Activated naive CD4-positive, alpha-beta T cell treated with anti-CD3 and anti-CD28 coated beads for 36 hours (primary cell): ENCODE data around the gene GRIK3. TPM values are rescaled to one million over a fixed set of nuclear protein-coding genes. Genes with fewer than 3 reads are reported as not detected.

Source experiments
- CTCF ChIA-PET: fragments of 350-600 bp; sonication (Branson Sonifier 250); formaldehyde crosslinking; loops from one replicate; lab custom pipeline; 2021; ENCODE audit warnings: antibody characterized with exemption; lab: Charles Lee
- DNase-seq: peaks from one replicate; pipeline ENCODE4 v3.0.0-alpha.2; 2020
- H3K27ac Mint-ChIP-seq: one replicate; pipeline ENCODE4 v1.8.0; 2021; ENCODE audit warnings: mild to moderate bottlenecking, mixed read lengths
- H3K27me3 Mint-ChIP-seq: one replicate; pipeline ENCODE4 v1.8.0; 2021; ENCODE audit warnings: low read depth, mixed read lengths
- H3K36me3 Mint-ChIP-seq: one replicate; pipeline ENCODE4 v1.8.0; 2021; ENCODE audit warnings: low read depth, mixed read lengths
- H3K4me1 Mint-ChIP-seq: one replicate; pipeline ENCODE4 v1.8.0; 2021; ENCODE audit warnings: low read depth, mixed read lengths
- H3K4me3 Mint-ChIP-seq: one replicate; pipeline ENCODE4 v1.8.0; 2021; ENCODE audit warnings: mild to moderate bottlenecking, moderate library complexity, mixed read lengths
- H3K9me3 Mint-ChIP-seq: one replicate; pipeline ENCODE4 v1.8.0; 2021; ENCODE audit warnings: mixed read lengths
- intact Hi-C: fragments of 100-400 bp; cut with micrococcal nuclease; formaldehyde crosslinking; loops from one replicate; pipeline ENCODE4 v1.15.1; 2023
- total RNA-seq, 2 experiments: library from RNA; stranded (reverse); gene quantifications; one replicate each; pipeline ENCODE4 v1.2.3, GENCODE V29; 2021

Gene GRIK3
- total RNA-seq, 2 experiments from 2014 or later = not detected

DNA sequence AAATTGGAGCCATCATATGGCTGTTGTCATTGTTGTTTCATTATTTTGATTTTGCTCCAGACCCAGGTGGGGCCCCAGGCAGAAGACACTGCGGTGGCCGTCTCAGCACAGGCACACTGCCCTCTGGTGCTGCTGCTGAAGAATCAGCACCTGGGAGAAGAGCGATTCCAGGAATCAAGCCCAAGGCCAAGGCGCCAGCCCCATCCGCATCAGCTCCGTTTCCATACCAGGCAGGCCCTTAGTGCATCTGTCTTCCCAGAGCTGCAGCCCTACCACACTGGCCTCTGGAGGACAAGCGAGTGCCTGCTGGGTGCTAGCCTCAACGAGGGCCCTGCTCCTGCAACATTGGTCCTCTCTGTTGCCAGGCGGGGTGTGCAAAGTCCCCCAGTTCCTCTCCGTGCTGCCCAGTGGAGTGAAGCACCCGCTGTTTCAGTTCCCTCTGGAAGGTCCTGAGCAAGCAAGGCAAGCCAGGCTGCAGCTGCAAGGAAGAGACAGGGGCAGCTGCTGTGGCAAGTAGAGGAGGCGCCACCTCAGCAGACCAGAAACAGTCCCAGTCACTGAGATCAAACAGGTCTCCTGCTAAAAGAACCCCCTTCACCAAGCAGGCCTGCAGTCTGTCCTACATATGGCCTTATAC, 5.2 kb downstream of the GRIK3 start:
- Mint-ChIP-seq H3K9me3 (no peaks in the 10 kb centered on the region), H3K36me3 (no peaks in the 10 kb centered on the region), H3K4me3 (no peak overlapping the region), H3K27ac (no peak overlapping the region), H3K4me1 (no peaks in the 10 kb centered on the region), H3K27me3 (peaks cover 34% of the 10 kb centered on the region)
- intact Hi-C loops = no loop called here
- CTCF ChIA-PET = no interaction called here
- no peak for DNase-seq

DNA sequence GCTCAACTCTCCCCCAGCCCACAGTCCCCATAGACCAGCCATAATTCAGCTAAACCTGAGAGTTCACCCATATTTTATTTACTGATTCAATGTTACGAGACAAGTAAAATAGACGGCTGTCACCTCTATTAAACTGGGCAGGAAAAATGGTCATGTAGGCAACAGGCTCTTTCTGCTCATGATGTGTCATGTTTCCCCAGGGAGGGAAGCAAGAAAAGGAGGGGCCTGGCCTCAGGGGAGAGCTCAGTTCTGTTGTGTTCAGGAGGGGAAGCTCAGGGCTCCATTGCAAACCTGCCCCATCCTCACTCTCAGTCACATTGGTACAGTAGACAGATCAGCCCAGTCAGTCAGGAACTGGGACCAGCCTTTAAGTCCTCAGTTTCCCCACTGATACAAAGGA, 12.8 kb downstream of the GRIK3 start:
- intact Hi-C loops = no loop called here
- H3K4me3 Mint-ChIP-seq = no peak overlapping the region
- H3K27me3 Mint-ChIP-seq = peaks cover 16% of the 10 kb centered on the region

GRCh38 chr1:37020653-37021277, 13.6 kb downstream of the GRIK3 start:
- CTCF ChIA-PET = no interaction called here
- no peaks in the 10 kb centered on the region for H3K9me3 Mint-ChIP-seq

More for the DNA sequence above, 12.8 kb downstream of the GRIK3 start:
- Mint-ChIP-seq H3K9me3 (no peaks in the 10 kb centered on the region), H3K27ac (no peak overlapping the region), H3K36me3 (no peaks in the 10 kb centered on the region), H3K4me1 (no peaks in the 10 kb centered on the region)
- CTCF ChIA-PET = no interaction called here
- no peak for DNase-seq

DNA sequence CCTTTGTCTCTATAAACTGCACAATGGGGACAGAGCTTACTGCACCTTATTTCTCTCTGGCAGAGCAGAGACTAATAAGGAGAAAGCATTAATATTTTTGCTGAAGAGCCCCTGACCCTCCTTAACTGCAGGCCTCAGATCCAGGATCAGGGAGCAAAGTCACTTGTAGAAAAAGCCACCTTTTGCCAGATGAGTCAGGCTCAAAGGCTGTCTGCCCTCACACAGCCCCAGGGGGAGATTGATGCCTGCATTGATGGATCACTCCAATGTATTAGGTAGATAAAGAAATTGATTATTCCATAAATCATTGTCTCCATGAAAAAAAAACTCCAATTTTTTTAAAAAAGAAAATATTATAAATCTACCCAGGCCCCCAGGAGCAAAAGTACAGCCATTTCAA, 15.8 kb downstream of the GRIK3 start:
- DNase-seq = no peak
- CTCF ChIA-PET = interaction anchor here (0.7 kb wide), 2 partner anchors 98 to 267 kb away, joined by 3 to 4 read pairs; no protein-coding TSS in a partner anchor
- intact Hi-C loops = no loop called here
- Mint-ChIP-seq H3K36me3 (no peaks in the 10 kb centered on the region), H3K4me1 (no peaks in the 10 kb centered on the region), H3K27ac (no peak overlapping the region), H3K27me3 (peaks cover 16% of the 10 kb centered on the region), H3K4me3 (no peak overlapping the region), H3K9me3 (no peaks in the 10 kb centered on the region)

More at GRCh38 chr1:37020653-37021277, 13.6 kb downstream of the GRIK3 start:
- peaks cover 16% of the 10 kb centered on the region for H3K27me3 Mint-ChIP-seq
- intact Hi-C loops = no loop called here
- peak; percentile 53 for DNase-seq
- no peaks in the 10 kb centered on the region for H3K4me1 Mint-ChIP-seq
- no peaks in the 10 kb centered on the region for H3K36me3 Mint-ChIP-seq
- no peak overlapping the region for H3K4me3 Mint-ChIP-seq
- no peak overlapping the region for H3K27ac Mint-ChIP-seq

- Mint-ChIP-seq H3K36me3 (no peaks in the 10 kb centered on the region), H3K9me3 (no peaks in the 10 kb centered on the region), H3K4me1 (no peaks in the 10 kb centered on the region), H3K27ac (no peak overlapping the region), H3K27me3 (peaks cover 16% of the 10 kb centered on the region), H3K4me3 (no peak overlapping the region)
- intact Hi-C loops = no loop called here
- DNase-seq = no peak
- CTCF ChIA-PET = no interaction called here
Observed at GRCh38 chr1:37017720-37018119, 16.6 kb downstream of the GRIK3 start.

GRCh38 chr1:37016121-37016520, 18.2 kb downstream of the GRIK3 start:
- no peaks in the 10 kb centered on the region for H3K36me3 Mint-ChIP-seq
- H3K9me3 Mint-ChIP-seq = no peaks in the 10 kb centered on the region
- CTCF ChIA-PET = no interaction called here
- DNase-seq = no peak
- H3K4me1 Mint-ChIP-seq = no peaks in the 10 kb centered on the region
- no peak overlapping the region for H3K4me3 Mint-ChIP-seq
- no peak overlapping the region for H3K27ac Mint-ChIP-seq
- peaks cover 16% of the 10 kb centered on the region for H3K27me3 Mint-ChIP-seq
- intact Hi-C loops = no loop called here

- Mint-ChIP-seq H3K27me3 (peaks cover 17% of the 10 kb centered on the region), H3K9me3 (no peaks in the 10 kb centered on the region), H3K27ac (no peak overlapping the region), H3K36me3 (no peaks in the 10 kb centered on the region), H3K4me3 (no peak overlapping the region), H3K4me1 (no peaks in the 10 kb centered on the region)
- CTCF ChIA-PET = no interaction called here
- intact Hi-C loops = no loop called here
- DNase-seq = no peak
Observed at GRCh38 chr1:37015713-37016112, 18.6 kb downstream of the GRIK3 start.

DNA sequence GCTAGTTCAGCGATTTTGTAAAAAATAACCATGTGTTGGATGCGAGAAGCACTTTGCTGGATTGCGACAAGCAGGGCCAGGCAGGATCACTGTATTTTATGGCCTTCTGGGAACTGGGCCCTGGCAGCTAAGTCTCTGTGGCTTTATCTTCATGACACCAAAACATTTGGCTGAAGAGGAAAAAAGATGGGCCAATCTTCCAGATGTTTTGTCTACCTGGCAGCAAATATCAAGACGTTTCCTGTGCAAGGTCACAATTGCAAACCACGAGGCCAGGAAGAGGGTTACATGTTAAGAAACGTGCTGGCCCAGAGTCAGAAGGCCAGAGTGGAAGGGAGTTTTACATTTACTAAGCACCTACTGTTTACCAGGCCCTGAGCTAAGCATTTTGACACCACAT, 22.1 kb downstream of the GRIK3 start:
- no peaks in the 10 kb centered on the region for H3K9me3 Mint-ChIP-seq
- CTCF ChIA-PET = no interaction called here
- H3K27ac Mint-ChIP-seq = no peak overlapping the region
- intact Hi-C loops = no loop called here
- H3K4me1 Mint-ChIP-seq = no peaks in the 10 kb centered on the region
- no peak for DNase-seq
- H3K4me3 Mint-ChIP-seq = no peak overlapping the region
- no peaks in the 10 kb centered on the region for H3K36me3 Mint-ChIP-seq
- H3K27me3 Mint-ChIP-seq = peaks cover 5% of the 10 kb centered on the region

GRCh38 chr1:37010011-37010410, 24.3 kb downstream of the GRIK3 start:
- no peak for DNase-seq
- H3K27ac Mint-ChIP-seq = no peak overlapping the region
- H3K4me3 Mint-ChIP-seq = no peak overlapping the region
- H3K27me3 Mint-ChIP-seq = peaks cover 3% of the 10 kb centered on the region
- no peaks in the 10 kb centered on the region for H3K36me3 Mint-ChIP-seq
- no peaks in the 10 kb centered on the region for H3K4me1 Mint-ChIP-seq
- CTCF ChIA-PET = no interaction called here
- no peaks in the 10 kb centered on the region for H3K9me3 Mint-ChIP-seq
- intact Hi-C loops = no loop called here

DNA sequence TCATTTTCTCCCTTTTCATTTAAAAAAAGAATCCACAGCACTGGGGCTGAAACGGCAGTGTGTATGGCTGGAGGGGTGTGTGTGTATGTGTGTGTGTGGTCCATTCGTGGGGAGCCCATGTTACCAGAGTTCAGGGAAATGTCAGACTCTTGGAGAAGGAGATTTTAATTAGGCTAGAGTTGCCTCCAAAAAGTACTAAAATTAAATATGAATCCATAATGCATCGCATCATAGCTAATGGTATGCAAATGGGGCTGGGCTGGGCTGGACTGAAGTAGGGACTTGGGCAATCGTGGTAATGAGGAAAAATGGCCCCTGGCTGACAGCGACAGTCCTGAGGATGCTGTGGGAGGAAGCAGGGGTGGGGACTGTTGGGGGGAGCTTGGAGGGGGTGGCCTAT, 24.8 kb downstream of the GRIK3 start:
- CTCF ChIA-PET = no interaction called here
- Mint-ChIP-seq H3K9me3 (no peaks in the 10 kb centered on the region), H3K4me1 (no peaks in the 10 kb centered on the region), H3K4me3 (no peak overlapping the region), H3K27ac (no peak overlapping the region), H3K36me3 (no peaks in the 10 kb centered on the region), H3K27me3 (peaks cover 3% of the 10 kb centered on the region)
- intact Hi-C loops = no loop called here
- no peak for DNase-seq

- Mint-ChIP-seq H3K36me3 (no peaks in the 10 kb centered on the region), H3K4me1 (no peaks in the 10 kb centered on the region), H3K4me3 (no peak overlapping the region), H3K27ac (no peak overlapping the region), H3K9me3 (no peaks in the 10 kb centered on the region), H3K27me3 (peaks cover 3% of the 10 kb centered on the region)
- no peak for DNase-seq
- CTCF ChIA-PET = no interaction called here
- intact Hi-C loops = no loop called here
Observed at GRCh38 chr1:37006132-37006868, 28.0 kb downstream of the GRIK3 start.

- Mint-ChIP-seq H3K27me3 (no peaks in the 10 kb centered on the region), H3K4me3 (no peak overlapping the region), H3K36me3 (no peaks in the 10 kb centered on the region), H3K27ac (no peak overlapping the region), H3K9me3 (no peaks in the 10 kb centered on the region), H3K4me1 (no peaks in the 10 kb centered on the region)
- intact Hi-C loops = no loop called here
- DNase-seq = no peak
- CTCF ChIA-PET = no interaction called here
Observed at GRCh38 chr1:37002898-37003297, 31.4 kb downstream of the GRIK3 start.

GRCh38 chr1:37001703-37002102, 32.6 kb downstream of the GRIK3 start:
- CTCF ChIA-PET = no interaction called here

More at GRCh38 chr1:37001703-37002102, 32.6 kb downstream of the GRIK3 start:
- intact Hi-C loops = no loop called here
- Mint-ChIP-seq H3K27ac (no peak overlapping the region), H3K36me3 (no peaks in the 10 kb centered on the region), H3K27me3 (no peaks in the 10 kb centered on the region), H3K9me3 (no peaks in the 10 kb centered on the region), H3K4me1 (no peaks in the 10 kb centered on the region), H3K4me3 (no peak overlapping the region)
- DNase-seq = no peak
